ENCODE data around the gene TSPAN31. TPM values are rescaled to one million over a fixed set of nuclear protein-coding genes. Genes with fewer than 3 reads are reported as not detected.

The TSPAN31 gene
- total RNA-seq, 4 donors from 2014 or later, result 29.8 to 54.7 (median 36.8) TPM

DNA sequence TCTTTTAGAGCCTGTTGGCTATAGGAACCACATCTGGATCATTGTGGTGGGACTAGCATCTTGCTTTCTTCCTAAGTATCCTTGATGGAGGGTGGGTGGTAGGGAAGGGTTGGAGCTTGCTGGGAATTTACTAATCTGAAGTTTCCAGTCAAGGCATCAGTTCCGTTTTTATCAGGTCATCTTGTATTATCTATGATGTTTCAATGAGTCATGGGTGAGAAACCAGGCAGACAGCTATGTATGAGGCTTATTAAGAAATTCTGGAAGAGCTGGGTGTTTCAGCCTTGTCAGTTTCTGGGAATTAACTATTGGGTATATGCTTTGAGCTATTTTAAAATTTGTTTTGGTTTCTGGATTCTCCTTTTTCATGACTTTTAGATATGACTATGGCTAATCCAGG, 49.1 kb downstream of the TSPAN31 start:
- Histone ChIP-seq H3K4me3 (no peak overlapping the region), H3K9me3 (no peaks in the 10 kb centered on the region), H3K27ac (no peak overlapping the region), H3K27me3 (no peaks in the 10 kb centered on the region), H3K4me1 (peaks cover 15% of the 10 kb centered on the region), H3K36me3 (peaks cover 79% of the 10 kb centered on the region)
- no peak for DNase-seq (ENCODE audit: low spot score in 2 of 2)
- TF ChIP-seq POLR2A (IDR thresholded peaks at IDR 0.05) (no peak), EP300 (IDR thresholded peaks at IDR 0.05) (no peak), POLR2AphosphoS5 (IDR thresholded peaks at IDR 0.05) (no peak)
- TF ChIP-seq, protein P1, sequence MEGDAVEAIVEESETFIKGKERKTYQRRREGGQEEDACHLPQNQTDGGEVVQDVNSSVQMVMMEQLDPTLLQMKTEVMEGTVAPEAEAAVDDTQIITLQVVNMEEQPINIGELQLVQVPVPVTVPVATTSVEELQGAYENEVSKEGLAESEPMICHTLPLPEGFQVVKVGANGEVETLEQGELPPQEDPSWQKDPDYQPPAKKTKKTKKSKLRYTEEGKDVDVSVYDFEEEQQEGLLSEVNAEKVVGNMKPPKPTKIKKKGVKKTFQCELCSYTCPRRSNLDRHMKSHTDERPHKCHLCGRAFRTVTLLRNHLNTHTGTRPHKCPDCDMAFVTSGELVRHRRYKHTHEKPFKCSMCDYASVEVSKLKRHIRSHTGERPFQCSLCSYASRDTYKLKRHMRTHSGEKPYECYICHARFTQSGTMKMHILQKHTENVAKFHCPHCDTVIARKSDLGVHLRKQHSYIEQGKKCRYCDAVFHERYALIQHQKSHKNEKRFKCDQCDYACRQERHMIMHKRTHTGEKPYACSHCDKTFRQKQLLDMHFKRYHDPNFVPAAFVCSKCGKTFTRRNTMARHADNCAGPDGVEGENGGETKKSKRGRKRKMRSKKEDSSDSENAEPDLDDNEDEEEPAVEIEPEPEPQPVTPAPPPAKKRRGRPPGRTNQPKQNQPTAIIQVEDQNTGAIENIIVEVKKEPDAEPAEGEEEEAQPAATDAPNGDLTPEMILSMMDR (IDR thresholded peaks at IDR 0.05), result no peak
- WGBS, result 56% methylated on average over 1 of the region's 1 CpG

DNA sequence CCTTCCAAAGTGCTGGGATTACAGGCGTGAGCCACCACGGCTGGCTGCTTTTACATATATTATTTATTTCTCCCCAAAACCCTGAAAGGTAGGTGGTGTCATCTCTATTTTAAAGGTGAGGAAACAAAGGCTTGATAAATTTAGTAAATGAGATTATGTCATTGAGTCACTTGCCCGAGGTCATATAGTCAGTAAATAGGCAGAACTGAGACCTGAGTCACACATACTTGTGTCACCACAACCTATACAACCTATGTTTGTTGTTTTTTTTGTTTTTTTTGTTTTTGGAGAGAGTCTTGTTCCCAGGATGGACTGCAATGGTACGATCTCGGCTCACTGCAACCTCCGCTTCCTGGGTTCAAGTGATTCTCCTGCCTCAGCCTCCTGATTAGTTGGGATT, 50.5 kb downstream of the TSPAN31 start:
- WGBS, result 80% methylated on average over 6 of the region's 6 CpGs
- Histone ChIP-seq H3K4me1 (peaks cover 15% of the 10 kb centered on the region), H3K27ac (no peak overlapping the region), H3K4me3 (no peak overlapping the region), H3K36me3 (peaks cover 74% of the 10 kb centered on the region), H3K9me3 (no peaks in the 10 kb centered on the region), H3K27me3 (no peaks in the 10 kb centered on the region)
- DNase-seq (ENCODE audit: low spot score in 2 of 2), result no peak
- TF ChIP-seq, protein P1 (IDR thresholded peaks at IDR 0.05), result no peak

DNA sequence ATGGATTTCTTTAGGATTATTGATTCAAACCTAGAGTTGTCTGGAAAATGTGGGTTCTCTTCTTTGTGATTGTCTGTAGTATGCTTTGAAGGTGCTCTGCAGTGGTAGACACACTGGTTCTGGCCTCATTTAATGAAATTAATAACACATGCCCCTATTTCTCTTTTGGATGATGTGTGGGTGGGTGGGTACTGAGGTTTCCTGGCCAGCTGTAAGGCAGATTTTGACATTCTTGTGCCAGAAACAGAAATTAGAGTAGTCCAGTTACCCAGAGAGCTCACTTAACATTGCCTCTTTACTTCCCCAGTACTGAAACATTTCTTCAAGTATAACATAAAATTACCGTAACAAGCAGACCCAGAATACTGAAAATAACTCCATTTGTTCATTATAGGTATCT, 52.2 kb downstream of the TSPAN31 start:
- no peak for DNase-seq (ENCODE audit: low spot score in 2 of 2)
- no peak for TF ChIP-seq POLR2A (IDR thresholded peaks at IDR 0.05)
- no peak for TF ChIP-seq POLR2AphosphoS5 (IDR thresholded peaks at IDR 0.05)
- TF ChIP-seq EP300 (IDR thresholded peaks at IDR 0.05), result no peak
- peaks cover 15% of the 10 kb centered on the region for H3K4me1 ChIP-seq
- H3K36me3 ChIP-seq, result peaks cover 79% of the 10 kb centered on the region
- H3K27ac ChIP-seq, result no peak overlapping the region
- H3K27me3 ChIP-seq, result no peaks in the 10 kb centered on the region
- H3K9me3 ChIP-seq, result no peaks in the 10 kb centered on the region
- no peak overlapping the region for H3K4me3 ChIP-seq
- 91% methylated on average over 1 of the region's 1 CpG for WGBS

DNA sequence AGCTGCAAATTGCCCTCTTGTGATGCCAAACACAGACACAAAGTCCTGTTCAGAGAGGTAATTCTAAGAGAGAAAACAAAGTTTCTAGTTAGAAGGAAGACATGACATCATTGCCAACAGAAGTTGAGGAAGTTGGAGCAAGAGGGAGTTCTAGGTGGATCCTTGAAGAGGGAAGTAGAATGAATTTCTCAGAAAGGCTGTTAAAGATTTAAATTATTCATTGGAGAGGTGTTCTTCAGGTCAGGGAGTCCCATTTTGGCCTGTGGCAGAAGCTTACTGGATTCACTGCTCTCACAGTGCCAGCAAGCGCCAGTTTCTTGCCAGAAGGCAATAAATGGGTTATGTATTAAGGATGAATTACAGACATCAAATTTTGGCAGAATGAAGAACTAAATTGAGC, 53.1 kb downstream of the TSPAN31 start:
- H3K36me3 ChIP-seq, result peaks cover 79% of the 10 kb centered on the region
- H3K4me3 ChIP-seq, result no peak overlapping the region
- H3K27me3 ChIP-seq, result no peaks in the 10 kb centered on the region
- peaks cover 15% of the 10 kb centered on the region for H3K4me1 ChIP-seq
- DNase-seq (ENCODE audit: low spot score in 2 of 2), result no peak
- H3K9me3 ChIP-seq, result no peaks in the 10 kb centered on the region
- H3K27ac ChIP-seq, result no peak overlapping the region
- TF ChIP-seq, protein P1 (IDR thresholded peaks at IDR 0.05), result no peak
- TF ChIP-seq POLR2A (IDR thresholded peaks at IDR 0.05) (no peak), POLR2AphosphoS5 (IDR thresholded peaks at IDR 0.05) (no peak), EP300 (IDR thresholded peaks at IDR 0.05) (no peak)
- 64% methylated on average over 1 of the region's 1 CpG for WGBS

Other genes starting within 250 kb of the TSPAN31 start
- 10 to 100 TPM in 3 of 4 donors, 1 to 10 TPM in 1; 8.1 to 33.6 (median 14.4) TPM for gene DDIT3, start 224.5 kb upstream of the TSPAN31 start, total RNA-seq
- 10 to 100 TPM; 24.4 to 92.9 (median 36.8) TPM for gene MBD6, start 222.2 kb upstream of the TSPAN31 start, total RNA-seq
- 100 to 1,000 TPM; 152 to 242 (median 185) TPM for gene DCTN2, start 197.8 kb upstream of the TSPAN31 start, total RNA-seq
- gene KIF5A, start 195.0 kb upstream of the TSPAN31 start, total RNA-seq, result under 1 TPM in 2 of 4 donors, not detected in 2; 0.08 to 0.23 TPM
- gene PIP4K2C, start 153.8 kb upstream of the TSPAN31 start, total RNA-seq, result 10 to 100 TPM; 36.9 to 68.9 (median 51.5) TPM
- 10 to 100 TPM; 10.4 to 19.0 (median 12.1) TPM for gene DTX3, start 140.2 kb upstream of the TSPAN31 start, total RNA-seq
- gene ARHGEF25, start 133.6 kb upstream of the TSPAN31 start, total RNA-seq, result 10 to 100 TPM in 1 of 4 donors, 1 to 10 TPM in 3; 4.0 to 13.3 (median 7.9) TPM
- gene B4GALNT1, start 111.8 kb upstream of the TSPAN31 start, total RNA-seq, result under 1 TPM in 3 of 4 donors, not detected in 1; 0.38 to 0.48 (median 0.42) TPM
- 100 to 1,000 TPM; 165 to 282 (median 236) TPM for gene OS9, start 50.9 kb upstream of the TSPAN31 start, total RNA-seq
- gene AGAP2, start 6.3 kb upstream of the TSPAN31 start, total RNA-seq, result 1 to 10 TPM in 3 of 4 donors, under 1 TPM in 1; 0.45 to 1.4 (median 1.3) TPM
- 10 to 100 TPM; 35.7 to 82.3 (median 47.0) TPM for gene CDK4, start 7.3 kb downstream of the TSPAN31 start, total RNA-seq
- 10 to 100 TPM; 10.2 to 26.6 (median 13.1) TPM for gene MARCHF9, start 10.1 kb downstream of the TSPAN31 start, total RNA-seq
- gene CYP27B1, start 22.0 kb downstream of the TSPAN31 start, total RNA-seq, result 1 to 10 TPM; 1.2 to 4.1 (median 2.0) TPM
- 10 to 100 TPM in 3 of 4 donors, 1 to 10 TPM in 1; 9.1 to 24.1 (median 16.4) TPM for gene METTL1, start 27.1 kb downstream of the TSPAN31 start, total RNA-seq
- gene EEF1AKMT3, start 27.6 kb downstream of the TSPAN31 start, total RNA-seq, result 10 to 100 TPM in 3 of 4 donors, 1 to 10 TPM in 1; 8.7 to 13.7 (median 11.3) TPM
- 10 to 100 TPM; 19.6 to 35.4 (median 29.1) TPM for gene TSFM, start 37.7 kb downstream of the TSPAN31 start, total RNA-seq
- 10 to 100 TPM in 2 of 4 donors, 1 to 10 TPM in 2; 4.7 to 96.5 (median 10.0) TPM for gene AVIL, start 73.7 kb downstream of the TSPAN31 start, total RNA-seq
- gene CTDSP2, start 101.7 kb downstream of the TSPAN31 start, total RNA-seq, result 100 to 1,000 TPM; 147 to 240 (median 215) TPM
- 10 to 100 TPM in 1 of 4 donors, 1 to 10 TPM in 3; 4.4 to 12.0 (median 7.5) TPM for gene ATP23, start 196.5 kb downstream of the TSPAN31 start, total RNA-seq

Data from suprapubic skin (tissue), 4 donors.